ENCODE measurements around the gene PSMC1. TPM values are rescaled to one million over a fixed set of nuclear protein-coding genes. Genes with fewer than 3 reads are reported as not detected.

The PSMC1 gene
- total RNA-seq, 1 experiment from 2014 or later = 318 TPM

DNA sequence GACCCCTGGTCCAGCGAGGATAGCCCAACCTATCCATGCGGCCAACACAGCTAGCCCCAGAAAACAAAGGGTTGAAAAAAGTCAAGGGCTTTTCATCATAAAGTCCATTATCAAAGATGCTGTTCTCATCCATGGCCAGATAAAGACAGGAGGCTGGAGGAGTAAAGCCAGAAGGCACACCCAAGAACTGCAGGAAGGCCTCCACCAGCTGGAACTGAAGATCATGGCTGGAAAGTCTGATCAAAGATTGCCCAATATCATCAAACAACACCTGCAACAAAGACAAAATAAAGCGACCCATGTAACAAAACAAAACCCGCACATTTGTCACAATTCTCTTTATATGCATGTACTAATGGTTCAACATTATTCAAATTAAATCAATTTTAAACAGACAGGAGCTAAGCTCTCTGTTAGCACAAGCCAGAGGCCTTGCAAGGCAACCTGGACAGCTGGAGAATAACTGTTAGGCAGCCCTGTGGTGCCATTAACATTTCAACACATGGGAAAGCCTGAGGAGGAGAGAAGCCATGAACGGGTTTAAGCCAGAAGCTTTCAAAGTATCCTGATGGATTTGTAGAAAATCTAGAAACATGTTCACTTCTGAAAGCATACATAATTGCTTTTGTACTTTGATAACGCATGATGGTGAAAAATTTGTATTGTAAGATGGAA, 34.1 kb downstream of the PSMC1 start:
- Histone ChIP-seq H3K9me3 (ENCODE audit: low read depth, low read length, poor library complexity, severe bottlenecking) (no peaks in the 10 kb centered on the region), H3K27me3 (replicated peaks; ENCODE audit: insufficient read depth, low read depth, low read length, poor library complexity) (no peaks in the 10 kb centered on the region), H3K4me1 (ENCODE audit: insufficient read depth, low read length, poor library complexity, severe bottlenecking) (no peaks in the 10 kb centered on the region), H3K36me3 (ENCODE audit: insufficient read depth, low read length, poor library complexity, severe bottlenecking) (peaks cover 23% of the 10 kb centered on the region), H3K4me3 (ENCODE audit: low read depth, low read length, poor library complexity, severe bottlenecking) (no peak overlapping the region), H3K27ac (ENCODE audit: low read depth, low read length, poor library complexity, severe bottlenecking) (no peak overlapping the region)
- no peak for TF ChIP-seq EZH2 (IDR thresholded peaks at IDR 0.05; ENCODE audit: borderline replicate concordance, low read depth, low read length, poor library complexity, severe bottlenecking)
- no peak for TF ChIP-seq CTCF (conservative IDR thresholded peaks at IDR 0.05; ENCODE audit: low read depth, low read length)
- intact Hi-C loops (cut with micrococcal nuclease; ENCODE audit: unreplicated experiment) = no loop called here
- ChIA-PET POLR2A (ENCODE audit: low non-redundant PET) (interaction anchor here (0.6 kb wide), 1 partner anchor 379 kb away, joined by 3 read pairs; no protein-coding TSS in a partner anchor), CTCF (no interaction called here)
- no TSS peak for BruUV-seq (replicated peaks)
- no peak for DNase-seq (ENCODE audit: low spot score)

GRCh38 chr14:90291699-90292098, 35.3 kb downstream of the PSMC1 start:
- DNase-seq (ENCODE audit: low spot score) = no peak
- intact Hi-C loops (cut with micrococcal nuclease; ENCODE audit: unreplicated experiment) = no loop called here
- Histone ChIP-seq H3K4me3 (ENCODE audit: low read depth, low read length, poor library complexity, severe bottlenecking) (no peak overlapping the region), H3K9me3 (ENCODE audit: low read depth, low read length, poor library complexity, severe bottlenecking) (no peaks in the 10 kb centered on the region), H3K27ac (ENCODE audit: low read depth, low read length, poor library complexity, severe bottlenecking) (no peak overlapping the region), H3K27me3 (replicated peaks; ENCODE audit: insufficient read depth, low read depth, low read length, poor library complexity) (no peaks in the 10 kb centered on the region), H3K36me3 (ENCODE audit: insufficient read depth, low read length, poor library complexity, severe bottlenecking) (peaks cover 23% of the 10 kb centered on the region), H3K4me1 (ENCODE audit: insufficient read depth, low read length, poor library complexity, severe bottlenecking) (no peaks in the 10 kb centered on the region)
- CTCF ChIA-PET = no interaction called here
- POLR2A ChIA-PET (ENCODE audit: low non-redundant PET) = no interaction called here
- TF ChIP-seq CTCF (conservative IDR thresholded peaks at IDR 0.05; ENCODE audit: low read depth, low read length) (no peak), EZH2 (IDR thresholded peaks at IDR 0.05; ENCODE audit: borderline replicate concordance, low read depth, low read length, poor library complexity, severe bottlenecking) (no peak)
- BruUV-seq (replicated peaks) = no TSS peak

DNA sequence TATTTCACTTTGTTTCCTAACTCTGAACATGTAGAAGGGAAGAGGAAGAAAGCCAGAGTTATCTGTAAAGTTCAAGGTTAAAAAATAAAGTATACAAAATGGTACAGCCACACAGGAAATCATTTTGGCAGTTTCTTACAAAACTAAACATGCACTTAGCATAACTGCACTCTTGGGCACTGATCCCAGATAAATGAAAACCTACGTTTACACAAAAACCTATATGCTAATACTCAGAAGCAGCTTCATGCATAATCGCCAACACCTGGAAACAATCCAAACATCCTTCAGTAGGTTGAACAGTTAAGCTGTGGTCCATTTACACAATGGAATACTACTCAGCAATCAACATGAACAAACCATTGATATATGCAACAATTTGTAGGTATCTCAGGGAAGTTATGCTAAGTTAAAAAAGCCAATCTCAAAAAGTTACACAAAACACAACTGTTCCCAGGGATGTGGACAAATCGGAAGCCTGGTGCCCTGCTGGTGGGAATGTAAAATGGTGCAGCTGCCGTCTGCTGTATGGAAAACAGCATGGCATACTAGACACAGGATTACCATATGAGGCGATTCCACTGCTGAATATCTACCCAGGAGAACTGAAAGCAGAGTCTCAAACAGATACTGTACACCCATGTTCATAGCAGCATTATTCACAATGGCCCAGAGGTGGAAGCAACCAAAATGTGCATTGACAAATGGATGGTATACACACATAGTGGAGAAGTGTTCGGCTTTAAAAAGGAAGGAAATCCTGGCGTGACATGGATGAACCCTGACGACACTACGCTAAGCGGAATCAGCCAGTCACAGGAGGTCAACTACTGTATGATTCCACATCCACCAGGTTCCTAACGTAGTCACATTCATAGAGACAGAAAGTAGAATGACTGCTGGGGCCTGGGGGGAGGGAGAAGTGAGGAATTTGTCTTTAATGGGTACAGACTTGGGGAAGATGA, 37.7 kb downstream of the PSMC1 start:
- BruUV-seq (replicated peaks) = no TSS peak
- Histone ChIP-seq H3K9me3 (ENCODE audit: low read depth, low read length, poor library complexity, severe bottlenecking) (no peaks in the 10 kb centered on the region), H3K36me3 (ENCODE audit: insufficient read depth, low read length, poor library complexity, severe bottlenecking) (peaks cover 13% of the 10 kb centered on the region), H3K27me3 (replicated peaks; ENCODE audit: insufficient read depth, low read depth, low read length, poor library complexity) (no peaks in the 10 kb centered on the region), H3K27ac (ENCODE audit: low read depth, low read length, poor library complexity, severe bottlenecking) (no peak overlapping the region), H3K4me1 (ENCODE audit: insufficient read depth, low read length, poor library complexity, severe bottlenecking) (no peaks in the 10 kb centered on the region), H3K4me3 (ENCODE audit: low read depth, low read length, poor library complexity, severe bottlenecking) (no peak overlapping the region)
- DNase-seq (ENCODE audit: low spot score) = no peak
- TF ChIP-seq EZH2 (IDR thresholded peaks at IDR 0.05; ENCODE audit: borderline replicate concordance, low read depth, low read length, poor library complexity, severe bottlenecking) = no peak
- TF ChIP-seq CTCF (conservative IDR thresholded peaks at IDR 0.05; ENCODE audit: low read depth, low read length) = no peak
- ChIA-PET POLR2A (ENCODE audit: low non-redundant PET) (no interaction called here), CTCF (no interaction called here)
- intact Hi-C loops (cut with micrococcal nuclease; ENCODE audit: unreplicated experiment) = no loop called here

Measured in A673 (cell line).